IMR-90 (cell line): Measurements from ENCODE around the gene GPR149. TPM values are rescaled to one million over a fixed set of nuclear protein-coding genes. Genes with fewer than 3 reads are reported as not detected.

ENCODE experiments used
- ATAC-seq: fragments of 200-7000 bp; cut with Tn5 transposase; 2 replicates; pipeline ENCODE4 v1.9.1; 2020; ENCODE audit warnings: low read depth, mild to moderate bottlenecking, moderate library complexity
- BruUV-seq: library from RNA; stranded (reverse); fragments of 400-500 nt; replicated peaks from 2 replicates; lab custom pipeline; 2021; lab: Mats Ljungman, UMichigan
- CTCF ChIA-PET: fragments of 300-600 bp; formaldehyde crosslinking; extraction: SDS; loops from one replicate; lab custom pipeline; 2021; ENCODE audit warnings: antibody characterized with exemption; lab: Yijun Ruan, JAX
- POLR2A ChIA-PET: fragments of 300-600 bp; sonication (Branson Sonifier 250); formaldehyde crosslinking; loops from one replicate; lab custom pipeline; 2022; ENCODE audit warnings: antibody characterized with exemption; ENCODE audit not compliant: unreplicated experiment; lab: Charles Lee
- DNase-seq: peaks from one replicate; pipeline ENCODE4 v3.0.0; 2013
- H2AFZ ChIP-seq: replicated peaks from 2 replicates; pipeline ENCODE3; 2013; ENCODE audit warnings: low read length, mild to moderate bottlenecking; ENCODE audit not compliant: poor library complexity
- H2AK5ac ChIP-seq: 2 replicates; pipeline ENCODE4 v1.6.1; 2013; ENCODE audit warnings: low read depth, low read length, inconsistent platforms
- H2AK9ac ChIP-seq: replicated peaks from 2 replicates; pipeline ENCODE3; 2013; ENCODE audit warnings: mild to moderate bottlenecking, low read depth, low read length, moderate library complexity; ENCODE audit not compliant: poor library complexity
- H2BK120ac ChIP-seq: 2 replicates; pipeline ENCODE4 v1.6.1; 2013; ENCODE audit warnings: low read depth, low read length, inconsistent platforms
- H2BK15ac ChIP-seq: 3 replicates; pipeline ENCODE4 v1.6.1; 2013; ENCODE audit warnings: low read depth, low read length, inconsistent platforms
- H2BK20ac ChIP-seq: 2 replicates; pipeline ENCODE4 v1.6.1; 2013; ENCODE audit warnings: low read depth, mild to moderate bottlenecking, inconsistent platforms, low read length, moderate library complexity
- H2BK5ac ChIP-seq: 2 replicates; pipeline ENCODE4 v1.6.1; 2013; ENCODE audit warnings: mild to moderate bottlenecking, low read depth, low read length, inconsistent platforms; ENCODE audit not compliant: poor library complexity, severe bottlenecking
- H3K14ac ChIP-seq: replicated peaks from 2 replicates; pipeline ENCODE4 v1.6.1; 2013; ENCODE audit warnings: low read depth, low read length, inconsistent platforms
- H3K18ac ChIP-seq: 2 replicates; pipeline ENCODE4 v1.6.1; 2013; ENCODE audit warnings: low read depth, low read length, control low read depth
- H3K23ac ChIP-seq: 2 replicates; pipeline ENCODE4 v1.6.1; 2013; ENCODE audit warnings: low read depth, low read length, inconsistent platforms
- H3K27ac ChIP-seq: 2 replicates; pipeline ENCODE4 v1.5.1; 2013; ENCODE audit warnings: mild to moderate bottlenecking, control low read depth, low read length; ENCODE audit not compliant: insufficient read depth
- H3K27me3 ChIP-seq: 2 replicates; pipeline ENCODE4 v1.6.1; 2013; ENCODE audit warnings: low read length; ENCODE audit not compliant: control insufficient read depth, insufficient read depth
- H3K36me3 ChIP-seq: 2 replicates; pipeline ENCODE4 v1.6.1; 2013; ENCODE audit warnings: low read length, mixed read lengths; ENCODE audit not compliant: control insufficient read depth, insufficient read depth
- H3K4ac ChIP-seq: 2 replicates; pipeline ENCODE4 v1.6.1; 2013; ENCODE audit warnings: low read depth, low read length, inconsistent platforms
- H3K4me1 ChIP-seq: 2 replicates; pipeline ENCODE4 v1.6.1; 2013; ENCODE audit warnings: low read length, mixed read lengths; ENCODE audit not compliant: control insufficient read depth, insufficient read depth
- H3K4me2 ChIP-seq: 2 replicates; pipeline ENCODE4 v1.6.1; 2013; ENCODE audit warnings: low read depth, mild to moderate bottlenecking, control low read depth, low read length, moderate library complexity
- H3K4me3 ChIP-seq: 2 replicates; pipeline ENCODE4 v1.5.1; 2013; ENCODE audit warnings: low read depth, mild to moderate bottlenecking, control low read depth, low read length, moderate library complexity; ENCODE audit not compliant: insufficient read depth
- H3K56ac ChIP-seq: 2 replicates; pipeline ENCODE4 v1.6.1; 2013; ENCODE audit warnings: low read length, inconsistent platforms; ENCODE audit not compliant: insufficient read depth; ENCODE audit errors: extremely low read depth
- H3K79me1 ChIP-seq, 2 experiments: 2 replicates each; pipeline ENCODE4 v1.6.1; 2013; ENCODE audit warnings: low read length in 2 of 2, inconsistent platforms in 1 of 2, low read depth in 1 of 2
- H3K9ac ChIP-seq: 2 replicates; pipeline ENCODE4 v1.6.1; 2013; ENCODE audit warnings: low read depth, low read length, control low read depth
- H3K9me1 ChIP-seq: 2 replicates; pipeline ENCODE4 v1.6.1; 2013; ENCODE audit warnings: low read length, inconsistent platforms; ENCODE audit not compliant: insufficient read depth
- H3K9me3 ChIP-seq: 2 replicates; pipeline ENCODE4 v1.6.1; 2013; ENCODE audit warnings: low read length; ENCODE audit not compliant: control insufficient read depth, insufficient read depth
- H4K20me1 ChIP-seq: 2 replicates; pipeline ENCODE4 v1.6.1; 2013; ENCODE audit warnings: low read length, inconsistent platforms; ENCODE audit not compliant: insufficient read depth
- H4K5ac ChIP-seq: 2 replicates; pipeline ENCODE4 v1.6.1; 2013; ENCODE audit warnings: mild to moderate bottlenecking, low read depth, low read length, control low read depth
- H4K8ac ChIP-seq, 2 experiments: 2 replicates each; pipeline ENCODE4 v1.6.1; 2013; ENCODE audit warnings: low read depth in 2 of 2, low read length in 2 of 2, control low read depth in 1 of 2, inconsistent platforms in 1 of 2
- H4K91ac ChIP-seq: 2 replicates; pipeline ENCODE4 v1.6.1; 2013; ENCODE audit warnings: low read depth, low read length, inconsistent platforms; ENCODE audit not compliant: insufficient read depth
- BHLHE40 ChIP-seq: fragments of 150-350 bp; IDR thresholded peaks from 2 replicates; pipeline ENCODE4 v1.6.1; 2016; ENCODE audit warnings: mild to moderate bottlenecking, low read depth, low read length
- CEBPB ChIP-seq: IDR thresholded peaks from 2 replicates; pipeline ENCODE4 v1.6.1; 2012; ENCODE audit warnings: low read depth, low read length, improper control_type of control experiment
- CHD1 ChIP-seq: IDR thresholded peaks from 2 replicates; pipeline ENCODE4 v1.6.1; 2012; ENCODE audit warnings: low read depth, low read length, improper control_type of control experiment
- FOS ChIP-seq: fragments of 150-350 bp; IDR thresholded peaks from 2 replicates; pipeline ENCODE4 v1.6.1; 2016; ENCODE audit warnings: low read depth, low read length
- MAFK ChIP-seq: IDR thresholded peaks from 2 replicates; pipeline ENCODE4 v1.6.1; 2012; ENCODE audit warnings: low read depth, low read length, improper control_type of control experiment
- MAZ ChIP-seq: IDR thresholded peaks from 2 replicates; pipeline ENCODE4 v1.6.1; 2012; ENCODE audit warnings: low read depth, mild to moderate bottlenecking, low read length, improper control_type of control experiment, moderate library complexity, borderline replicate concordance
- MXI1 ChIP-seq: IDR thresholded peaks from 2 replicates; pipeline ENCODE4 v1.6.1; 2012; ENCODE audit warnings: low read depth, mild to moderate bottlenecking, low read length, moderate library complexity, borderline replicate concordance
- NFE2L2 ChIP-seq: fragments of 150-350 bp; IDR thresholded peaks from 2 replicates; pipeline ENCODE4 v1.6.1; 2016; ENCODE audit warnings: low read depth, mild to moderate bottlenecking, low read length
- POLR2A ChIP-seq: IDR thresholded peaks from 2 replicates; pipeline ENCODE4 v1.6.1; 2012; ENCODE audit warnings: mild to moderate bottlenecking, low read depth, low read length
- RAD21 ChIP-seq: IDR thresholded peaks from 2 replicates; pipeline ENCODE4 v1.6.1; 2012; ENCODE audit warnings: low read length, improper control_type of control experiment
- RCOR1 ChIP-seq: IDR thresholded peaks from 2 replicates; pipeline ENCODE4 v1.6.1; 2012; ENCODE audit warnings: mild to moderate bottlenecking, low read length, improper control_type of control experiment; ENCODE audit not compliant: insufficient replicate concordance
- RFX5 ChIP-seq: IDR thresholded peaks from 2 replicates; pipeline ENCODE4 v1.8.0; 2012; ENCODE audit warnings: low read depth, mild to moderate bottlenecking, low read length, moderate library complexity
- SMC3 ChIP-seq: fragments of 150-350 bp; IDR thresholded peaks from 2 replicates; pipeline ENCODE4 v1.6.1; 2016; ENCODE audit warnings: low read depth, mild to moderate bottlenecking, antibody characterized with exemption, low read length, moderate library complexity
- WGBS, 2 experiments: methylation state at CpG; one replicate each; pipeline versions ENCODE4 v1.1.5 to v1.1.7; 2013; ENCODE audit warnings: missing lambda C conversion rate in 2 of 2; ENCODE audit not compliant: insufficient read length in 1 of 2; ENCODE audit errors: extremely low coverage in 2 of 2; 5-methylcytosine and 5-hydroxymethylcytosine counted together
- dilution Hi-C: fragments of 300-500 bp; cut with HindIII; formaldehyde crosslinking; loops from one replicate; pipeline ENCODE4 v1.14.3; 2018; ENCODE audit warnings: low sequenced_read_pairs; ENCODE audit not compliant: unreplicated experiment
- in situ Hi-C: fragments of 300-500 bp; cut with MboI; formaldehyde crosslinking; loops from 3 replicates; pipeline ENCODE4 v1.14.3; 2019; ENCODE audit warnings: low sequenced_read_pairs, inconsistent platforms, mixed read lengths
- intact Hi-C: fragments of 100-400 bp; cut with micrococcal nuclease; formaldehyde crosslinking; loops from 2 replicates; pipeline ENCODE4 v1.10.0; 2022
- polyA plus RNA-seq, 3 experiments: library from polyadenylated mRNA; depleted of rRNA; stranded (reverse); fragments of >200 nt; gene quantifications; 2 replicates each; pipeline ENCODE4 v1.2.3, GENCODE V29; 2012; ENCODE audit warnings: low replicate concordance in 1 of 3
- total RNA-seq: library from RNA; depleted of rRNA; stranded (reverse); fragments of >200 nt; gene quantifications from 2 replicates; pipeline ENCODE4 v1.2.3, GENCODE V29; 2012
- TF ChIP-seq, protein P1 (sequence below): fragments of 150-350 bp; IDR thresholded peaks from 2 replicates; pipeline ENCODE4 v1.6.1; 2017; ENCODE audit warnings: mild to moderate bottlenecking, antibody characterized with exemption, low read length, low read depth
- TF ChIP-seq, protein P2 (sequence below): fragments of 150-350 bp; IDR thresholded peaks from 2 replicates; pipeline ENCODE4 v1.6.1; 2016; ENCODE audit warnings: low read depth, mild to moderate bottlenecking, low read length, moderate library complexity, borderline replicate concordance
- TF ChIP-seq, protein P3 (sequence below): conservative IDR thresholded peaks from 2 replicates; pipeline ENCODE4 v1.5.1; 2012; ENCODE audit warnings: mild to moderate bottlenecking, low read depth, low read length, improper control_type of control experiment

Gene GPR149
- total and polyA plus RNA-seq, 2 of the 4 experiments (the other 2 are of a cell fraction), result not detected

DNA sequence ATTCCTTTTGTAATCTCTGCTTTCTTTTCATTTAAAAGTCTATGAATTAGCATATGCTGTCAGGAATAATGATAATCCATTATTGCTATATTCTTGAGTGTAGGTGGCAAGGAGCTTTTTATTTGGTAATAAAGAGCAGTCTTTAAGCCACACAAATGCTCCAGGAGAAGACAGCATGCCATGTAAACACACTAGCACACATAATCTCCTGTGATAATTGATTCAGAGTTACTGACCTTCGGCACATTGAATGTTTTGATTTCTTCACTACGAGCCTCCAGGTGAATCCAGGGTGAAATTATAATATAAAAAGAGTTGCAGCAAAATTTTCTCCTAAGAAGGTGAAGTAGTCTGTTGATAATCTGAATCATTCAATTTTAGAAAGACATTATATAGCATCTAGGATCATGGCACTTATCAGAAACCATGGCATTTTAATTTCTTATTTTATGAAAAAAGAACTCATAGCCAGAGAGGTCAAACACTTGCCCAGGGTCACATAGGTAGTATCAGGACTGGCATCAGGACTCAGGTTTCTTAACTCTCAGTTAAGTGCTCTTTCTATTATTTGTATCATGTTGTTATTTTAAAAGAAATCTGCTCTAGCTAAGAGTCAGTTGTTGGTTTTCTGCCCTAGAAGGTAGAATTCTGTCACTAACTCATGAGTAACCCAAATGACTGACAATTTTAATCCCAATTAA, 84.4 kb downstream of the GPR149 start:
- Histone ChIP-seq H2AFZ (no peak overlapping the region), H2BK120ac (no peak overlapping the region), H3K4me3 (no peak overlapping the region), H3K9me3 (no peaks in the 10 kb centered on the region), H3K14ac (no peak overlapping the region), H4K5ac (no peak overlapping the region), H3K23ac (no peak overlapping the region), H3K9ac (no peak overlapping the region), H3K79me1 (no peaks in the 10 kb centered on the region), H3K36me3 (no peaks in the 10 kb centered on the region), H2BK5ac (no peak overlapping the region), H3K4me1 (no peaks in the 10 kb centered on the region), H4K8ac (no peak overlapping the region), H2AK5ac (no peak overlapping the region), H2AK9ac (no peak overlapping the region), H3K56ac (no peak overlapping the region), H3K27me3 (no peaks in the 10 kb centered on the region), H3K4me2 (no peak overlapping the region), H4K91ac (no peak overlapping the region), H3K4ac (no peak overlapping the region), H3K27ac (no peak overlapping the region), H3K9me1 (no peaks in the 10 kb centered on the region), H2BK20ac (no peak overlapping the region), H4K20me1 (no peaks in the 10 kb centered on the region), H3K18ac (no peak overlapping the region), H2BK15ac (no peak overlapping the region)
- in situ Hi-C loops, result no loop called here
- intact Hi-C loops, result no loop called here
- TF ChIP-seq RFX5 (no peak), RAD21 (no peak), SMC3 (no peak), POLR2A (no peak), RCOR1 (no peak), MAFK (no peak), MXI1 (no peak), CEBPB (no peak), NFE2L2 (no peak), MAZ (no peak), FOS (no peak), CHD1 (no peak), BHLHE40 (no peak)
- TF ChIP-seq, protein P1, sequence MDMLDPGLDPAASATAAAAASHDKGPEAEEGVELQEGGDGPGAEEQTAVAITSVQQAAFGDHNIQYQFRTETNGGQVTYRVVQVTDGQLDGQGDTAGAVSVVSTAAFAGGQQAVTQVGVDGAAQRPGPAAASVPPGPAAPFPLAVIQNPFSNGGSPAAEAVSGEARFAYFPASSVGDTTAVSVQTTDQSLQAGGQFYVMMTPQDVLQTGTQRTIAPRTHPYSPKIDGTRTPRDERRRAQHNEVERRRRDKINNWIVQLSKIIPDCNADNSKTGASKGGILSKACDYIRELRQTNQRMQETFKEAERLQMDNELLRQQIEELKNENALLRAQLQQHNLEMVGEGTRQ, result no peak
- TF ChIP-seq, protein P2, sequence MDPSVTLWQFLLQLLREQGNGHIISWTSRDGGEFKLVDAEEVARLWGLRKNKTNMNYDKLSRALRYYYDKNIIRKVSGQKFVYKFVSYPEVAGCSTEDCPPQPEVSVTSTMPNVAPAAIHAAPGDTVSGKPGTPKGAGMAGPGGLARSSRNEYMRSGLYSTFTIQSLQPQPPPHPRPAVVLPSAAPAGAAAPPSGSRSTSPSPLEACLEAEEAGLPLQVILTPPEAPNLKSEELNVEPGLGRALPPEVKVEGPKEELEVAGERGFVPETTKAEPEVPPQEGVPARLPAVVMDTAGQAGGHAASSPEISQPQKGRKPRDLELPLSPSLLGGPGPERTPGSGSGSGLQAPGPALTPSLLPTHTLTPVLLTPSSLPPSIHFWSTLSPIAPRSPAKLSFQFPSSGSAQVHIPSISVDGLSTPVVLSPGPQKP, result no peak
- TF ChIP-seq, protein P3, sequence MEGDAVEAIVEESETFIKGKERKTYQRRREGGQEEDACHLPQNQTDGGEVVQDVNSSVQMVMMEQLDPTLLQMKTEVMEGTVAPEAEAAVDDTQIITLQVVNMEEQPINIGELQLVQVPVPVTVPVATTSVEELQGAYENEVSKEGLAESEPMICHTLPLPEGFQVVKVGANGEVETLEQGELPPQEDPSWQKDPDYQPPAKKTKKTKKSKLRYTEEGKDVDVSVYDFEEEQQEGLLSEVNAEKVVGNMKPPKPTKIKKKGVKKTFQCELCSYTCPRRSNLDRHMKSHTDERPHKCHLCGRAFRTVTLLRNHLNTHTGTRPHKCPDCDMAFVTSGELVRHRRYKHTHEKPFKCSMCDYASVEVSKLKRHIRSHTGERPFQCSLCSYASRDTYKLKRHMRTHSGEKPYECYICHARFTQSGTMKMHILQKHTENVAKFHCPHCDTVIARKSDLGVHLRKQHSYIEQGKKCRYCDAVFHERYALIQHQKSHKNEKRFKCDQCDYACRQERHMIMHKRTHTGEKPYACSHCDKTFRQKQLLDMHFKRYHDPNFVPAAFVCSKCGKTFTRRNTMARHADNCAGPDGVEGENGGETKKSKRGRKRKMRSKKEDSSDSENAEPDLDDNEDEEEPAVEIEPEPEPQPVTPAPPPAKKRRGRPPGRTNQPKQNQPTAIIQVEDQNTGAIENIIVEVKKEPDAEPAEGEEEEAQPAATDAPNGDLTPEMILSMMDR, result no peak
- dilution Hi-C loops, result no loop called here
- DNase-seq (no peak), ATAC-seq (no peak)
- WGBS, 2 experiments, result no CpG with 5 or more reads among the region's 2 CpGs
- BruUV-seq, result no TSS peak
- POLR2A ChIA-PET, result no interaction called here
- CTCF ChIA-PET, result no interaction called here
